ENCODE measurements around the gene TANGO6.

- TF ChIP-seq CTCF (conservative IDR thresholded peaks at IDR 0.05 in 1 of 2, IDR thresholded peaks at IDR 0.05 in 1 of 2; ENCODE audit: extremely low read depth in 1 of 2, insufficient read depth in 1 of 2, low read depth in 1 of 2, low read length in 2 of 2) (no peak), EZH2 (IDR thresholded peaks at IDR 0.05; ENCODE audit: borderline replicate concordance, low read length) (no peak)
These were observed 241.0 kb downstream of the TANGO6 start for GRCh38 chr16:69084289-69084688.
